Caco-2 (cell line): Measurements from ENCODE around the gene PTGFRN. TPM values are rescaled to one million over a fixed set of nuclear protein-coding genes. Genes with fewer than 3 reads are reported as not detected.

Experiments used
- BruUV-seq: library from RNA; stranded (reverse); fragments of 400-500 nt; replicated peaks from 2 replicates; lab custom pipeline; 2021; lab: Mats Ljungman, UMichigan
- CTCF ChIA-PET: fragments of 300-600 bp; sonication (Branson Sonifier 250); formaldehyde crosslinking; loops from one replicate; lab custom pipeline; 2022; ENCODE audit warnings: antibody characterized with exemption; lab: Charles Lee
- POLR2A ChIA-PET: fragments of 300-600 bp; sonication (Branson Sonifier 250); formaldehyde crosslinking; loops from one replicate; lab custom pipeline; 2022; ENCODE audit warnings: antibody characterized with exemption; lab: Charles Lee
- DNase-seq, 2 experiments: peaks; one replicate each; pipeline versions ENCODE4 v3.0.0 to v3.0.0-alpha.2; 2020 to 2022
- H3K27me3 ChIP-seq: replicated peaks from 2 replicates; pipeline ENCODE4 v1.6.0; 2011; ENCODE audit warnings: low read length; ENCODE audit not compliant: control insufficient read depth, insufficient read depth
- H3K36me3 ChIP-seq: 2 replicates; pipeline ENCODE4 v1.5.1; 2011; ENCODE audit warnings: low read length; ENCODE audit not compliant: control insufficient read depth, insufficient read depth
- H3K4me1 ChIP-seq: fragments of 250-450 bp; sonication (Bioruptor Pico); 2 replicates; pipeline ENCODE4 v1.5.1; 2020; ENCODE audit warnings: mild to moderate bottlenecking
- H3K4me3 ChIP-seq: 2 replicates; pipeline ENCODE4 v1.5.1; 2011; ENCODE audit warnings: low read depth, mild to moderate bottlenecking, control low read depth, low read length
- H3K9me3 ChIP-seq: fragments of 250-450 bp; sonication (Bioruptor Pico); 2 replicates; pipeline ENCODE4 v1.5.1; 2020; ENCODE audit warnings: mild to moderate bottlenecking, moderate library complexity
- H3K27ac Mint-ChIP-seq: one replicate; pipeline ENCODE4 v1.8.0; 2022; ENCODE audit warnings: mixed read lengths; ENCODE audit not compliant: unreplicated experiment
- H3K27me3 Mint-ChIP-seq: one replicate; pipeline ENCODE4 v1.8.0; 2022; ENCODE audit warnings: mixed read lengths; ENCODE audit not compliant: insufficient read depth, unreplicated experiment
- H3K36me3 Mint-ChIP-seq: one replicate; pipeline ENCODE4 v1.8.0; 2022; ENCODE audit warnings: mild to moderate bottlenecking, mixed read lengths; ENCODE audit not compliant: insufficient read depth, unreplicated experiment
- H3K4me1 Mint-ChIP-seq: one replicate; pipeline ENCODE4 v1.8.0; 2022; ENCODE audit warnings: low read depth, mixed read lengths; ENCODE audit not compliant: unreplicated experiment
- H3K4me3 Mint-ChIP-seq: one replicate; pipeline ENCODE4 v1.8.0; 2022; ENCODE audit warnings: mild to moderate bottlenecking, moderate library complexity, mixed read lengths; ENCODE audit not compliant: unreplicated experiment
- H3K9me3 Mint-ChIP-seq: one replicate; pipeline ENCODE4 v1.8.0; 2022; ENCODE audit warnings: mixed read lengths; ENCODE audit not compliant: unreplicated experiment
- intact Hi-C: fragments of 100-400 bp; cut with micrococcal nuclease; formaldehyde crosslinking; loops from one replicate; pipeline ENCODE4 v1.10.0; 2022; ENCODE audit not compliant: unreplicated experiment
- total RNA-seq: library from RNA; stranded (reverse); gene quantifications from 2 replicates; pipeline ENCODE4 v1.2.3, GENCODE V29; 2022
- TF ChIP-seq, protein P1 (sequence below), 2 experiments: fragments of 200-600 bp in 1 of 2; IDR thresholded peaks; 1 replicate in 1 of 2; 2 replicates in 1 of 2; pipeline versions ENCODE4 v1.5.1 to v1.8.0; 2011 to 2022; ENCODE audit warnings: antibody characterized with exemption in 1 of 2, control low read depth in 1 of 2, inconsistent platforms in 1 of 2, low read depth in 1 of 2, low read length in 1 of 2, mild to moderate bottlenecking in 1 of 2, moderate library complexity in 1 of 2; ENCODE audit not compliant: insufficient read depth in 1 of 2, severe bottlenecking in 1 of 2, unreplicated experiment in 1 of 2

PTGFRN gene
- total RNA-seq, 1 experiment from 2014 or later: 16.2 TPM

DNA sequence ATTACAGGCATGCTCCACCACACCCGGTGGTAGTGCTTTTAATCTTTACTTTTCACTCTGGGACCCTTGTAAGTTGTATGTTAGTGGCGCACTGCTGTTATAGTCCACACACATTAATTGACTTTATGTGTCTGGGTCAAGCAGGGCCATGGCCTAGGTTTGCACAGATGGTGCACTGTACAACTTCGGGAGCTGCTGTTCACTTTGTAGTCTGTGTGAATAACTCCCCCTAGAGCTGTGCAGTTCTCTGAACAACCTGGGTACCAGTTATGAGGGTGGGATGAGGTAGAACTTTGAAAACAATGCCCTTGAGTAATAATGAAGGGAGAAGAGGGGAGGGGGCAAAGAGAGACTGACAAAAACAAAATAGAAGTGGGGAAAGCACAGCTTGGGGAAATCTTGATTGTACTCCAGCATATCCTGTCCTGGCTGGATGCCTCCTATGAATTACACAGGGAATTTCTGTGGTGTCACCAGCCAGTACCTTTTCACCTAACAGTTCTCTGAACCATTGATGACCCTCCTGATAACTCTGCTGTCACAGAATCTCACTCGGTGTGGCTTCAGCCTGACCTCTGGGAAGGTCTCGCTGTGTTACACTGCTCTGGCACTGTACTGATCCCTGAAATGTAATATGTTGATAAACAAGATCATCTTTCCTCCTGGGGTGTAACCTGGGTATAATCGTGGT, 2.2 kb downstream of the PTGFRN start:
- DNase-seq: no peak
- Histone ChIP-seq H3K27me3 (no peaks in the 10 kb centered on the region), H3K36me3 (no peaks in the 10 kb centered on the region), H3K9me3 (no peaks in the 10 kb centered on the region), H3K4me1 (peaks cover 7% of the 10 kb centered on the region; the same call in 1 of the 2 replicates), H3K4me3 (no peak overlapping the region)
- CTCF ChIA-PET: no interaction called here
- Mint-ChIP-seq H3K36me3 (no peaks in the 10 kb centered on the region), H3K9me3 (no peaks in the 10 kb centered on the region), H3K4me3 (no peak overlapping the region), H3K4me1 (no peaks in the 10 kb centered on the region), H3K27ac (no peak overlapping the region), H3K27me3 (no peaks in the 10 kb centered on the region)
- intact Hi-C loops: loop anchor here (10.0 kb wide), 1 partner anchor 143 kb away; no protein-coding TSS in a partner anchor
- TSS peak; percentile 37 for BruUV-seq
- TF ChIP-seq, protein P1, sequence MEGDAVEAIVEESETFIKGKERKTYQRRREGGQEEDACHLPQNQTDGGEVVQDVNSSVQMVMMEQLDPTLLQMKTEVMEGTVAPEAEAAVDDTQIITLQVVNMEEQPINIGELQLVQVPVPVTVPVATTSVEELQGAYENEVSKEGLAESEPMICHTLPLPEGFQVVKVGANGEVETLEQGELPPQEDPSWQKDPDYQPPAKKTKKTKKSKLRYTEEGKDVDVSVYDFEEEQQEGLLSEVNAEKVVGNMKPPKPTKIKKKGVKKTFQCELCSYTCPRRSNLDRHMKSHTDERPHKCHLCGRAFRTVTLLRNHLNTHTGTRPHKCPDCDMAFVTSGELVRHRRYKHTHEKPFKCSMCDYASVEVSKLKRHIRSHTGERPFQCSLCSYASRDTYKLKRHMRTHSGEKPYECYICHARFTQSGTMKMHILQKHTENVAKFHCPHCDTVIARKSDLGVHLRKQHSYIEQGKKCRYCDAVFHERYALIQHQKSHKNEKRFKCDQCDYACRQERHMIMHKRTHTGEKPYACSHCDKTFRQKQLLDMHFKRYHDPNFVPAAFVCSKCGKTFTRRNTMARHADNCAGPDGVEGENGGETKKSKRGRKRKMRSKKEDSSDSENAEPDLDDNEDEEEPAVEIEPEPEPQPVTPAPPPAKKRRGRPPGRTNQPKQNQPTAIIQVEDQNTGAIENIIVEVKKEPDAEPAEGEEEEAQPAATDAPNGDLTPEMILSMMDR (IDR thresholded peaks at IDR 0.05; ENCODE audit: insufficient read depth in 1 of 2, low read depth in 1 of 2, low read length in 1 of 2, severe bottlenecking in 1 of 2, unreplicated experiment in 1 of 2): no peak
- POLR2A ChIA-PET: no interaction called here

DNA sequence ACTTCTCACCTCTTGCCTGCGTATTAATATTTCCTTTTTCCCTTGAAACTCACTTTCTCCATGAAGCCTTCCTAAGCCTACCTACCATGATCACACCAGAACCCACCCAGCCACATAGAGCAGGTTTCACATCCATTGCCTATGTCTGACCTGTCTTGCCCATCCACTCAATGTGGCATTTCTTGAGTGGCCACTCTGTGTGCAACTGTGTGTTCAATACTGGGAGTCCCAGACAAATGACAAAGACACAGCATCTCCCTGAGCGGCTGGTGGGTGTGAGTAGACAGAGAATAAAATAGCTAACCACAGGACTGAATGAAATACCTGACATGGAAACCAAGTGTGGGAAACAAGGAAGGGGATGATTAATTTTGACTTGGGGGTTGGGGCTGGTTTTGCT, 3.1 kb downstream of the PTGFRN start:
- Mint-ChIP-seq H3K27ac (no peak overlapping the region), H3K4me3 (no peak overlapping the region), H3K9me3 (no peaks in the 10 kb centered on the region), H3K36me3 (no peaks in the 10 kb centered on the region), H3K4me1 (no peaks in the 10 kb centered on the region), H3K27me3 (no peaks in the 10 kb centered on the region)
- Histone ChIP-seq H3K4me1 (peaks cover 7% of the 10 kb centered on the region; the same call in 1 of the 2 replicates), H3K4me3 (no peak overlapping the region), H3K9me3 (no peaks in the 10 kb centered on the region), H3K27me3 (no peaks in the 10 kb centered on the region), H3K36me3 (no peaks in the 10 kb centered on the region)
- POLR2A ChIA-PET: no interaction called here
- TF ChIP-seq, protein P1 (IDR thresholded peaks at IDR 0.05; ENCODE audit: insufficient read depth in 1 of 2, low read depth in 1 of 2, low read length in 1 of 2, severe bottlenecking in 1 of 2, unreplicated experiment in 1 of 2): no peak
- intact Hi-C loops: loop anchor here (10.0 kb wide), 1 partner anchor 142 kb away; no protein-coding TSS in a partner anchor
- BruUV-seq: no TSS peak
- CTCF ChIA-PET: no interaction called here
- no peak for DNase-seq

DNA sequence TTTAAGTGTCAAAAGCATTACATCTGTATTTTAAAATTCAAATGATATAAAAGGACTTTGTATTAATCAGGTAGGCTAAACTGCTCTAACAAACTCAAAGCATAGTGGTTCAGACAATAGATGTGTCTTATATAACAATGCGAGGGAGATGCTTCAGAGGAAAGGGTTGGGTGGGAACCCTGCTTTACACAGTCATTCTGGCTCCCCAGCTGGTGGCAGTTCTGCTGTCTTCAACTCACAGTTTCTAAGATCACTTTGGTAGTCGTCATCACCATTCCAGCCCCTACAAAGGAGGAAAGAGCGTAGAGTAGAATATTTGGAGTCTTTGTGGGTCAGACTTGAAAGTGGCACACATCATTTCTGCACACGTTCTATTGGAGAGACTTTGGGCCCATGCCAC, 4.2 kb downstream of the PTGFRN start:
- BruUV-seq: no TSS peak
- ChIA-PET CTCF (no interaction called here), POLR2A (no interaction called here)
- no peak for DNase-seq
- H3K4me3 Mint-ChIP-seq: no peak overlapping the region
- intact Hi-C loops: loop anchor here (10.0 kb wide), 1 partner anchor 141 kb away; no protein-coding TSS in a partner anchor
- Histone ChIP-seq H3K27me3 (no peaks in the 10 kb centered on the region), H3K9me3 (no peaks in the 10 kb centered on the region), H3K4me3 (no peak overlapping the region), H3K4me1 (peaks cover 7% of the 10 kb centered on the region; the same call in 1 of the 2 replicates), H3K36me3 (no peaks in the 10 kb centered on the region)
- H3K27ac Mint-ChIP-seq: no peak overlapping the region
- H3K36me3 Mint-ChIP-seq: no peaks in the 10 kb centered on the region
- no peaks in the 10 kb centered on the region for H3K9me3 Mint-ChIP-seq
- no peaks in the 10 kb centered on the region for H3K4me1 Mint-ChIP-seq
- TF ChIP-seq, protein P1 (IDR thresholded peaks at IDR 0.05; ENCODE audit: insufficient read depth in 1 of 2, low read depth in 1 of 2, low read length in 1 of 2, severe bottlenecking in 1 of 2, unreplicated experiment in 1 of 2): no peak
- no peaks in the 10 kb centered on the region for H3K27me3 Mint-ChIP-seq
